Panc1 (cell line): ENCODE data around the gene TLE3. TPM values are rescaled to one million over a fixed set of nuclear protein-coding genes. Genes with fewer than 3 reads are reported as not detected.

Experiments used
- ATAC-seq: fragments of 200-7000 bp; cut with Tn5 transposase; 2 replicates; pipeline ENCODE4 v1.9.1; 2020; ENCODE audit warnings: mild to moderate bottlenecking, moderate library complexity
- BruUV-seq: library from RNA; stranded (reverse); fragments of 400-500 nt; replicated peaks from 2 replicates; lab custom pipeline; 2021; lab: Mats Ljungman, UMichigan
- CTCF ChIA-PET: fragments of 300-600 bp; sonication (Branson Sonifier 250); formaldehyde crosslinking; loops from one replicate; lab custom pipeline; 2022; ENCODE audit warnings: antibody characterized with exemption; lab: Charles Lee
- POLR2A ChIA-PET: fragments of 300-600 bp; sonication (Branson Sonifier 250); formaldehyde crosslinking; loops from one replicate; lab custom pipeline; 2022; ENCODE audit warnings: antibody characterized with exemption; lab: Charles Lee
- DNase-seq: peaks from one replicate; pipeline ENCODE4 v3.0.0-alpha.2; 2010; ENCODE audit warnings: low read depth, low spot score
- H3K27ac ChIP-seq: 2 replicates; pipeline ENCODE4 v1.5.1; 2011; ENCODE audit warnings: mild to moderate bottlenecking, low read length, inconsistent platforms
- H3K27me3 ChIP-seq: fragments of 200-500 bp; sonication (Bioruptor generic); 2 replicates; pipeline ENCODE4 v1.6.0; 2014; ENCODE audit warnings: low read length, inconsistent platforms; ENCODE audit not compliant: control insufficient read depth, insufficient read depth
- H3K36me3 ChIP-seq: fragments of 200-500 bp; sonication (Bioruptor generic); 2 replicates; pipeline ENCODE4 v1.5.1; 2014; ENCODE audit warnings: inconsistent platforms, mild to moderate bottlenecking, low read length, moderate library complexity; ENCODE audit not compliant: control insufficient read depth, insufficient read depth
- H3K4me1 ChIP-seq: 2 replicates; pipeline ENCODE4 v1.5.1; 2011; ENCODE audit warnings: inconsistent platforms, mild to moderate bottlenecking, low read length, moderate library complexity; ENCODE audit not compliant: control insufficient read depth, insufficient read depth
- H3K4me3 ChIP-seq, 2 experiments: 2 replicates each; pipeline ENCODE4 v1.5.1; 2011 to 2012; ENCODE audit warnings: low read depth in 2 of 2, low read length in 2 of 2, mild to moderate bottlenecking in 2 of 2, inconsistent platforms in 1 of 2, moderate library complexity in 1 of 2
- H3K9me3 ChIP-seq: fragments of 200-500 bp; sonication (Bioruptor generic); 2 replicates; pipeline ENCODE4 v1.5.1; 2014; ENCODE audit warnings: low read depth, mild to moderate bottlenecking, inconsistent platforms, low read length, moderate library complexity; ENCODE audit not compliant: control insufficient read depth, insufficient read depth
- CTCF ChIP-seq: fragments of 450-650 bp; IDR thresholded peaks from 2 replicates; pipeline ENCODE4 v1.5.1; 2017; ENCODE audit warnings: mild to moderate bottlenecking
- POLR2AphosphoS5 ChIP-seq: IDR thresholded peaks from 2 replicates; pipeline ENCODE4 v1.6.1; 2012; ENCODE audit warnings: mild to moderate bottlenecking, low read depth, low read length, moderate library complexity
- REST ChIP-seq, 2 experiments: IDR thresholded peaks; 2 replicates each; pipeline ENCODE4 v1.6.1; 2011 to 2012; ENCODE audit warnings: low read depth in 2 of 2, control low read depth in 1 of 2, low read length in 1 of 2, mild to moderate bottlenecking in 1 of 2, moderate library complexity in 1 of 2; ENCODE audit not compliant: insufficient read depth in 1 of 2
- SIN3A ChIP-seq: IDR thresholded peaks from 2 replicates; pipeline ENCODE4 v1.6.1; 2012; ENCODE audit warnings: low read depth, mild to moderate bottlenecking, low read length, moderate library complexity, borderline replicate concordance; ENCODE audit not compliant: insufficient read depth
- TCF7L2 ChIP-seq: IDR thresholded peaks from 2 replicates; pipeline ENCODE4 v1.6.1; 2011; ENCODE audit warnings: mild to moderate bottlenecking, low read depth, low read length, inconsistent platforms
- in situ Hi-C: cut with HindIII; loops from 2 replicates; pipeline ENCODE4 v1.10.0; 2016; ENCODE audit warnings: low sequenced_read_pairs, low pct_unique_long_range_greater_than_20kb
- intact Hi-C: fragments of 100-400 bp; cut with micrococcal nuclease; formaldehyde crosslinking; loops from one replicate; pipeline ENCODE4 v1.10.0; 2022; ENCODE audit not compliant: unreplicated experiment
- total RNA-seq: library from RNA; stranded (reverse); gene quantifications from one replicate; pipeline ENCODE4 v1.2.1, GENCODE V29; 2021; ENCODE audit not compliant: unreplicated experiment

The TLE3 gene
- total RNA-seq, 1 experiment from 2014 or later: 132 TPM

- no TSS peak for BruUV-seq
- Histone ChIP-seq H3K4me1 (peaks cover 6% of the 10 kb centered on the region), H3K36me3 (no peaks in the 10 kb centered on the region), H3K9me3 (no peaks in the 10 kb centered on the region), H3K4me3 (no peak overlapping the region), H3K27ac (no peak overlapping the region; the same call in 1 of the 2 replicates), H3K27me3 (no peaks in the 10 kb centered on the region)
- ChIA-PET POLR2A (interaction anchor here (0.5 kb wide), 1 partner anchor 36 kb away, joined by 4 read pairs; no protein-coding TSS in a partner anchor), CTCF (no interaction called here)
- in situ Hi-C loops: no loop called here
- DNase-seq (no peak), ATAC-seq (no peak)
- intact Hi-C loops: no loop called here
- TF ChIP-seq POLR2AphosphoS5 (no peak), REST (IDR thresholded peaks at IDR 0.05; ENCODE audit: insufficient read depth in 1 of 2, low read depth in 2 of 2, low read length in 1 of 2) (no peak), SIN3A (no peak), TCF7L2 (no peak), CTCF (no peak)
Observed at GRCh38 chr15:70145261-70145660, 47.5 kb upstream of the TLE3 start.

GRCh38 chr15:70142322-70143191, 44.8 kb upstream of the TLE3 start:
- DNase-seq (no peak), ATAC-seq (no peak)
- no peak for TF ChIP-seq REST (IDR thresholded peaks at IDR 0.05; ENCODE audit: insufficient read depth in 1 of 2, low read depth in 2 of 2, low read length in 1 of 2)
- no peak for TF ChIP-seq SIN3A
- TF ChIP-seq POLR2AphosphoS5: no peak
- no peak for TF ChIP-seq CTCF
- TF ChIP-seq TCF7L2: no peak
- POLR2A ChIA-PET: interaction anchor here (0.6 kb wide), 1 partner anchor 19 kb away, joined by 4 read pairs; no protein-coding TSS in a partner anchor
- Histone ChIP-seq H3K36me3 (no peaks in the 10 kb centered on the region), H3K4me3 (no peak overlapping the region), H3K27me3 (no peaks in the 10 kb centered on the region), H3K9me3 (no peaks in the 10 kb centered on the region), H3K4me1 (peaks cover 7% of the 10 kb centered on the region), H3K27ac (no peak overlapping the region)
- intact Hi-C loops (no loop called here), in situ Hi-C loops (no loop called here)
- CTCF ChIA-PET: interaction anchor here (0.6 kb wide), 1 partner anchor 567 kb away, joined by 3 read pairs; no protein-coding TSS in a partner anchor
- no TSS peak for BruUV-seq
